NB4 (cell line): ENCODE data around the gene SCNN1B.

Experiments
- POLR2A ChIP-seq: IDR thresholded peaks from 2 replicates; pipeline ENCODE4 v1.6.1; 2011; ENCODE audit warnings: mild to moderate bottlenecking; ENCODE audit not compliant: insufficient read length; ENCODE audit errors: extremely low read depth
- TF ChIP-seq, protein P1 (sequence below): IDR thresholded peaks from one replicate; pipeline ENCODE4 v1.5.1; 2012; ENCODE audit warnings: low read depth, low read length
- TF ChIP-seq, protein P2 (sequence below): IDR thresholded peaks from 2 replicates; pipeline ENCODE4 v1.6.1; 2011; ENCODE audit warnings: low read depth, low read length

DNA sequence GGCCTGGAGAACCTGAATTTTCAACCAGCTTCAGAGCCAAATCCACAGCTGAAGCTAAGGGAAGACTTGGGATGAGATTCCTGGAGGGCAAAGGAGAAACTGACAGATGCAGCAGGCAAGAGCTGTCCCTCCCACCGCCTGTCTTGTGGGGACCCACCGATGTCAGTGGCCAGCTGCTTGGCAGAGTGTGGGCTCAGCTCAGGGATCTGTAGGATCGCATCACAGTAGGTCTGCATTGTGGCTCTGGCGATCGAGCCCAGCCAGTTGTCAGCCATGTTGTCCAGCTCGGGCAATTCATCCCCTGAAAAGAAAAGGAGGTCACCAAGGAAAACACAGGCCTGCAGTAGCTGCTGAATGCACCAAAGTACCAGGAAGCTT is 90.1 kb downstream of the SCNN1B start:
- TF ChIP-seq POLR2A: no peak
- TF ChIP-seq, protein P1, sequence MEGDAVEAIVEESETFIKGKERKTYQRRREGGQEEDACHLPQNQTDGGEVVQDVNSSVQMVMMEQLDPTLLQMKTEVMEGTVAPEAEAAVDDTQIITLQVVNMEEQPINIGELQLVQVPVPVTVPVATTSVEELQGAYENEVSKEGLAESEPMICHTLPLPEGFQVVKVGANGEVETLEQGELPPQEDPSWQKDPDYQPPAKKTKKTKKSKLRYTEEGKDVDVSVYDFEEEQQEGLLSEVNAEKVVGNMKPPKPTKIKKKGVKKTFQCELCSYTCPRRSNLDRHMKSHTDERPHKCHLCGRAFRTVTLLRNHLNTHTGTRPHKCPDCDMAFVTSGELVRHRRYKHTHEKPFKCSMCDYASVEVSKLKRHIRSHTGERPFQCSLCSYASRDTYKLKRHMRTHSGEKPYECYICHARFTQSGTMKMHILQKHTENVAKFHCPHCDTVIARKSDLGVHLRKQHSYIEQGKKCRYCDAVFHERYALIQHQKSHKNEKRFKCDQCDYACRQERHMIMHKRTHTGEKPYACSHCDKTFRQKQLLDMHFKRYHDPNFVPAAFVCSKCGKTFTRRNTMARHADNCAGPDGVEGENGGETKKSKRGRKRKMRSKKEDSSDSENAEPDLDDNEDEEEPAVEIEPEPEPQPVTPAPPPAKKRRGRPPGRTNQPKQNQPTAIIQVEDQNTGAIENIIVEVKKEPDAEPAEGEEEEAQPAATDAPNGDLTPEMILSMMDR: no peak
- TF ChIP-seq, protein P2, sequence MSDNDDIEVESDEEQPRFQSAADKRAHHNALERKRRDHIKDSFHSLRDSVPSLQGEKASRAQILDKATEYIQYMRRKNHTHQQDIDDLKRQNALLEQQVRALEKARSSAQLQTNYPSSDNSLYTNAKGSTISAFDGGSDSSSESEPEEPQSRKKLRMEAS: no peak
